Smooth muscle cell (in vitro differentiated cells): Measurements from ENCODE around the gene DPH7. TPM values are rescaled to one million over a fixed set of nuclear protein-coding genes. Genes with fewer than 3 reads are reported as not detected.

Source experiments
- DNase-seq: peaks from one replicate; lab custom pipeline; 2025; ENCODE audit not compliant: unreplicated experiment; lab: John Stamatoyannopoulos, UW
- H2AFZ ChIP-seq: fragments of 200-600 bp; sonication (generic); 2 replicates; pipeline ENCODE4 v1.6.0; 2016; ENCODE audit warnings: antibody characterized with exemption, low read depth, mild to moderate bottlenecking
- H3F3A ChIP-seq: fragments of 200-600 bp; sonication (generic); 2 replicates; pipeline ENCODE4 v1.6.0; 2017; ENCODE audit warnings: antibody characterized with exemption, low read depth
- H3K27ac ChIP-seq: fragments of 200-600 bp; sonication (generic); 2 replicates; pipeline ENCODE4 v1.5.1; 2016; ENCODE audit warnings: low read depth, mild to moderate bottlenecking
- H3K27me3 ChIP-seq: fragments of 200-600 bp; sonication (generic); 2 replicates; pipeline ENCODE4 v1.6.1; 2016; ENCODE audit warnings: low read depth, mild to moderate bottlenecking
- H3K36me3 ChIP-seq: fragments of 200-600 bp; sonication (generic); 2 replicates; pipeline ENCODE4 v1.5.1; 2016; ENCODE audit warnings: low read depth
- H3K4me1 ChIP-seq: fragments of 200-600 bp; sonication (generic); 2 replicates; pipeline ENCODE4 v1.5.1; 2016; ENCODE audit warnings: low read depth
- H3K4me2 ChIP-seq: fragments of 200-600 bp; sonication (generic); 2 replicates; pipeline ENCODE4 v1.6.0; 2016; ENCODE audit warnings: mild to moderate bottlenecking
- H3K4me3 ChIP-seq: fragments of 200-600 bp; sonication (generic); 2 replicates; pipeline ENCODE4 v1.5.1; 2016; ENCODE audit warnings: mild to moderate bottlenecking
- H3K79me2 ChIP-seq: fragments of 200-600 bp; sonication (generic); 2 replicates; pipeline ENCODE4 v1.6.0; 2016; ENCODE audit warnings: low read depth, mild to moderate bottlenecking
- H3K9ac ChIP-seq: fragments of 200-600 bp; sonication (generic); 2 replicates; pipeline ENCODE4 v1.6.0; 2016; ENCODE audit warnings: low read depth
- H3K9me3 ChIP-seq: fragments of 200-600 bp; sonication (generic); replicated peaks from 2 replicates; pipeline ENCODE4 v1.5.1; 2016; ENCODE audit warnings: low read depth
- H4K20me1 ChIP-seq: fragments of 200-600 bp; sonication (generic); 2 replicates; pipeline ENCODE4 v1.6.0; 2016; ENCODE audit warnings: low read depth
- CTCF ChIP-seq: fragments of 200-600 bp; sonication (generic); IDR thresholded peaks from 2 replicates; pipeline ENCODE4 v1.5.1; 2017; ENCODE audit warnings: borderline replicate concordance, mild to moderate bottlenecking, antibody characterized with exemption; ENCODE audit not compliant: insufficient read depth, poor library complexity, severe bottlenecking
- WGBS: methylation state at CpG from one replicate; pipeline ENCODE4 v1.1.7; 2016; ENCODE audit warnings: low lambda C conversion rate; 5-methylcytosine and 5-hydroxymethylcytosine counted together
- polyA plus RNA-seq: library from polyadenylated mRNA; unstranded; fragments of >200 nt; fragmentation: Nextera tagmentation; extraction: Ambion mirVana; gene quantifications from 2 replicates; pipeline ENCODE4 v1.2.1, GENCODE V29; 2016
- total RNA-seq: library from RNA; depleted of rRNA; stranded (reverse); fragments of >200 nt; gene quantifications from 2 replicates; pipeline ENCODE4 v1.2.3, GENCODE V29; 2014

DPH7 gene
- total and polyA plus RNA-seq, 2 experiments from 2014 or later: 18.2 to 21.8 TPM

- 96% methylated on average over 22 of the region's 22 CpGs for WGBS
- H3K79me2 ChIP-seq: peaks cover 17% of the 10 kb centered on the region
These were observed 2.9 kb upstream of the DPH7 start for GRCh38 chr9:137581361-137582285.

DNA sequence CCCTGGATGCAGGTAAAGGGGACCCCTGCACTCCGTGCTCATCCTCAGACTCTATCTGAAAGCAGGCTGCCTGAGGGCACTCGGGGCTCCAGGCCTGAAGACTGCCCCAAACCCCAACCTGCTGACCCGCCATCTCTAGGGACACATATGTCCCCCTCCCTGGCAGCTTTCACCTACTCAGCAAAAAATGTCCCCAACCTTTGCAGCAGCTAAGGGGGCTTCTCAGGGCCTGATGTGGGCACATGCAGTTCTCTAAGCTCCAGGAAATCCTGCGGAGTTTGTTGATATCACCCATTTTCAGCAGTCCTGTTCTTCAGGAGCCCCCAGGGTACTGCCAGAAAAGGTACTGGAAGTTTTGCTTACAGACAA, 2.2 kb upstream of the DPH7 start:
- peaks cover 11% of the 10 kb centered on the region for H3K4me1 ChIP-seq
- H3K27ac ChIP-seq: no peak overlapping the region
- no peak overlapping the region for H3K4me3 ChIP-seq
- no peaks in the 10 kb centered on the region for H3F3A ChIP-seq
- no peak overlapping the region for H3K4me2 ChIP-seq
- H4K20me1 ChIP-seq: peaks cover 11% of the 10 kb centered on the region
- DNase-seq: no peak
- 95% methylated on average over 4 of the region's 4 CpGs for WGBS
- peaks cover 24% of the 10 kb centered on the region for H3K79me2 ChIP-seq
- TF ChIP-seq CTCF: no peak
- no peaks in the 10 kb centered on the region for H3K27me3 ChIP-seq
- no peak overlapping the region for H3K9ac ChIP-seq
- H3K36me3 ChIP-seq: no peaks in the 10 kb centered on the region
- H3K9me3 ChIP-seq: no peaks in the 10 kb centered on the region
- no peak overlapping the region for H2AFZ ChIP-seq

More at GRCh38 chr9:137581361-137582285, 2.9 kb upstream of the DPH7 start:
- no peak for DNase-seq
- H2AFZ ChIP-seq: no peak overlapping the region
- no peak overlapping the region for H3K4me3 ChIP-seq
- TF ChIP-seq CTCF: no peak
- H3K9me3 ChIP-seq: no peaks in the 10 kb centered on the region
- H3K27me3 ChIP-seq: no peaks in the 10 kb centered on the region
- no peaks in the 10 kb centered on the region for H3F3A ChIP-seq
- no peaks in the 10 kb centered on the region for H3K36me3 ChIP-seq
- H3K4me2 ChIP-seq: no peak overlapping the region
- H3K27ac ChIP-seq: no peak overlapping the region
- peaks cover 11% of the 10 kb centered on the region for H3K4me1 ChIP-seq
- H4K20me1 ChIP-seq: peaks cover 8% of the 10 kb centered on the region
- H3K9ac ChIP-seq: no peak overlapping the region

- H3K4me3 ChIP-seq: no peak overlapping the region
- H3K36me3 ChIP-seq: no peaks in the 10 kb centered on the region
- peaks cover 12% of the 10 kb centered on the region for H4K20me1 ChIP-seq
- 94% methylated on average over 23 of the region's 23 CpGs for WGBS
- H3K79me2 ChIP-seq: peaks cover 26% of the 10 kb centered on the region
- H2AFZ ChIP-seq: no peak overlapping the region
- no peak for TF ChIP-seq CTCF
- no peaks in the 10 kb centered on the region for H3K9me3 ChIP-seq
- no peak overlapping the region for H3K27ac ChIP-seq
- peaks cover 11% of the 10 kb centered on the region for H3K4me1 ChIP-seq
- no peak for DNase-seq
- no peak overlapping the region for H3K9ac ChIP-seq
- no peaks in the 10 kb centered on the region for H3K27me3 ChIP-seq
- no peaks in the 10 kb centered on the region for H3F3A ChIP-seq
- H3K4me2 ChIP-seq: no peak overlapping the region
These were observed 1.7 kb upstream of the DPH7 start for GRCh38 chr9:137580209-137580953.
